Head of caudate nucleus (tissue), 42 donors: ENCODE data around the gene DCAF4.
A peak's percentile ranks its signal among the peaks of the same experiment; 100 is the strongest.

ENCODE experiments used
- DNase-seq, 42 donors: peaks; one replicate each; pipeline versions ENCODE4 v3.0.0 to v3.0.0-alpha.2; 2020 to 2021; ENCODE audit warnings: mixed read lengths in 7 of 42
- intact Hi-C: fragments of 100-400 bp; cut with DNase I; formaldehyde crosslinking; loops from one replicate; pipeline ENCODE4 v1.15.0; 2022

Gene DCAF4

GRCh38 chr14:72926292-72927028 lies at the start of gene DCAF4:
Gene DCAF4, plus strand, starts transcription at chr14:72926464. Its CDS starts 11,515 bp downstream, at chr14:72937979.
- intact Hi-C loops, result no loop called here
- peak; percentile 81 to 99 (median 95) for DNase-seq

GRCh38 chr14:72876710-72877063 lies 49.6 kb upstream of the DCAF4 start:
- no peak for DNase-seq
- intact Hi-C loops, result no loop called here

- DNase-seq, result no peak
- intact Hi-C loops, result no loop called here
Measured at GRCh38 chr14:72878746-72879145, 47.5 kb upstream of the DCAF4 start.

- intact Hi-C loops, result no loop called here
Measured at GRCh38 chr14:72879431-72879830, 46.8 kb upstream of the DCAF4 start.

GRCh38 chr14:72880164-72880563 lies 46.1 kb upstream of the DCAF4 start:
- no peak for DNase-seq
- intact Hi-C loops, result no loop called here

More at GRCh38 chr14:72879431-72879830, 46.8 kb upstream of the DCAF4 start:
- no peak for DNase-seq

GRCh38 chr14:72880820-72881219 lies 45.4 kb upstream of the DCAF4 start:
- no peak for DNase-seq
- intact Hi-C loops, result no loop called here

- intact Hi-C loops, result no loop called here
- no peak for DNase-seq
Measured at GRCh38 chr14:72881543-72881942, 44.7 kb upstream of the DCAF4 start.

- intact Hi-C loops, result no loop called here
- DNase-seq, result no peak
Measured at GRCh38 chr14:72882047-72882446, 44.2 kb upstream of the DCAF4 start.

GRCh38 chr14:72882463-72882862 lies 43.8 kb upstream of the DCAF4 start:
- DNase-seq, result no peak
- intact Hi-C loops, result no loop called here

GRCh38 chr14:72883109-72883508 lies 43.2 kb upstream of the DCAF4 start:
- intact Hi-C loops, result no loop called here
- DNase-seq, result no peak

GRCh38 chr14:72883961-72884360 lies 42.3 kb upstream of the DCAF4 start:
- intact Hi-C loops, result no loop called here

GRCh38 chr14:72884386-72884785 lies 41.9 kb upstream of the DCAF4 start:
- intact Hi-C loops, result no loop called here
- no peak for DNase-seq

More at GRCh38 chr14:72883961-72884360, 42.3 kb upstream of the DCAF4 start:
- DNase-seq, result peak in 23 of 42 donors; percentile 1 to 64 (median 22)

- intact Hi-C loops, result no loop called here
- DNase-seq, result no peak
Measured at GRCh38 chr14:72887514-72887913, 38.8 kb upstream of the DCAF4 start.

GRCh38 chr14:72888192-72888591 lies 38.1 kb upstream of the DCAF4 start:
- no peak for DNase-seq
- intact Hi-C loops, result no loop called here

- DNase-seq, result no peak
- intact Hi-C loops, result no loop called here
Measured at GRCh38 chr14:72888636-72889201, 37.5 kb upstream of the DCAF4 start.

- intact Hi-C loops, result no loop called here
- DNase-seq, result no peak
Measured at GRCh38 chr14:72889366-72889765, 36.9 kb upstream of the DCAF4 start.

GRCh38 chr14:72891666-72892102 lies 34.6 kb upstream of the DCAF4 start:
- peak in 4 of 42 donors; percentile 19 to 26 (median 23) for DNase-seq
- intact Hi-C loops, result loop anchor here (10.0 kb wide), 2 partner anchors 107 to 177 kb away; no protein-coding TSS in a partner anchor

- peak in 39 of 42 donors; percentile 2 to 64 (median 33) for DNase-seq
- intact Hi-C loops, result loop anchor here (10.0 kb wide), 2 partner anchors 107 to 177 kb away; no protein-coding TSS in a partner anchor
Measured at GRCh38 chr14:72892103-72892878, 34.0 kb upstream of the DCAF4 start.

GRCh38 chr14:72892879-72893635 lies 33.2 kb upstream of the DCAF4 start:
- peak in 40 of 42 donors; percentile 3 to 77 (median 56) for DNase-seq
- intact Hi-C loops, result loop anchor here (10.0 kb wide), 2 partner anchors 108 to 178 kb away; no protein-coding TSS in a partner anchor
